ENCODE results near the gene ETF1.

ETF1 gene

DNA sequence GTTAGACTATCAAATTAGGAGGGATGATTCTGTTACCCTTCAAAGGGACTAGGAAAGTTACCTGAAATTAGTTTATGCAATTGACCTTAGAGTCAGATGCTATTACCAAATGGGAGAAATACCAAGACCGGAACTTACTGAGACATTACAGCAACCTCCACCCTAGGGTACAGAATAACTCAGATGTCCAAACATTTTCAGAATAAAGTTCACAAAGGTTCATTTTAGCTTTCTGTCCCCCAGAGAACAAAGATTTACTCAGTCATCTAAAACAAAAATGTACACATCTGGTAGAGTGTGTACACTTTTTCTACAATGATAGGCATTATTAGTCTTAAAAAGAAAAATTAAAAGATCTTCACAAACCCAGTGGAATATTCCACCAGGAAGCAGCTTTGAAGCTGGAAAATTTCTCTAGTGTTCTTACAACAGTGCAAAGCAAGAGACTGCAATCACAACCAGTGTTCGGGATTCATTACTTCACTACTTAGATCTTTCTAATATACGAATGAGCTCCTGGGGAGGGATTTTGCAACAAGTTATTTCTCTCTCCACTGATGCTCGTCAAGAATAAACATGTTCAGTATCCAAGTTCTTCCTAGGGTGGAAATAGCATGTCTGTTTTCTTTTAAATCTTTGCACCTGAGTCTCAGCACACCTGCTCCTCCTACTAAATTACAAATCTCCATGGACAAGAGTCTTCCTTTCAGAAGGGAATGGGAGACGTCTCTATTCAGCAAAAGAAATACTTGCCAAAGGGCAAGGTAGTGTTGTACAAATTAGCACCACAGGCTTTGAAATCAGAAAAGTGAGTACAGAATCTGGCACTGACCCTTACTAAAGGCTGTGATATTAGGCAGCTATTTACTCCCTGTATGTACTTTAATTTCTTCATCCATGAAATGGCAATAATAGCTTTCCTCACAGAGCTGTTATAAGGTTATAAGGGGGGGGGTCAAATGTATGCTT lies 8.8 kb downstream of the ETF1 start:
- Histone ChIP-seq H3K4me1 (ENCODE audit: control extremely low read depth in 1 of 4, control insufficient read depth in 4 of 4, insufficient read depth in 4 of 4, low read length in 3 of 4) (peaks cover 1 to 9% (median 5%) of the 10 kb centered on the region in 4 experiments), H3K27ac (ENCODE audit: insufficient read depth in 1 of 2, low read depth in 1 of 2, low read length in 2 of 2, poor library complexity in 1 of 2, severe bottlenecking in 2 of 2) (no peak overlapping the region), H3K27me3 (replicated peaks in 2 of 5; ENCODE audit: control insufficient read depth in 4 of 5, insufficient read depth in 5 of 5, low read length in 4 of 5) (no peaks in the 10 kb centered on the region), H3K4me3 (ENCODE audit: control insufficient read depth in 1 of 7, extremely low read depth in 1 of 7, insufficient read depth in 4 of 7, low read depth in 2 of 7, low read length in 6 of 7) (no peak overlapping the region), H3K9me3 (ENCODE audit: control extremely low read depth in 1 of 5, control insufficient read depth in 4 of 5, insufficient read depth in 2 of 5, low read depth in 1 of 5, low read length in 4 of 5) (no peaks in the 10 kb centered on the region), H3K36me3 (ENCODE audit: control insufficient read depth in 4 of 4, insufficient read depth in 4 of 4, low read length in 3 of 4) (peaks cover 4 to 53% (median 8%) of the 10 kb centered on the region in 4 experiments)
- DNase-seq, result no peak
- CTCF ChIA-PET, result interaction anchor here (0.6 to 3.6 kb wide), 4 partner anchors 13 to 181 kb away, joined by 3 to 24 read pairs (median 4); no protein-coding TSS in a partner anchor
- WGBS (ENCODE audit: insufficient coverage), result 100% methylated on average over 3 of the region's 5 CpGs
- POLR2A ChIA-PET, result no interaction called here

DNA sequence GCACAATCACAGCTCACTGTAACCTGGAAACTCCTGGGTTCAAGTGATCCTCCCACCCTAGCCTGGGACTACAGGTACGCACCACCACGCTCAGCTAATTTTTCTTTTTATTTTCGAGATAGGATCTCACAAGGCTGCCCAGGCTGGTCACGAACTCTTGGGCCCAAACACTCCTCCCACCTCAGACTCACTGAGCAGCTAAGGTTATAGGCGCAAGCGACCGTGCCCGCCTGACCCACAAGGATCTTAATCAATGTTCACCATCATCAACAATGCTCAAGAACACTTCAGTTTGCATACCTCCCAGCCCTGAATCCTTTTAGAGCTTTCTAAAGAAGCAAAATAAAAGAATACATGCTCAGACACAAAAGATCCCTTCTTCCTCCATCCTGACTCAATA lies 13.2 kb downstream of the ETF1 start:
- Histone ChIP-seq H3K4me3 (ENCODE audit: control insufficient read depth in 1 of 7, extremely low read depth in 1 of 7, insufficient read depth in 4 of 7, low read depth in 2 of 7, low read length in 6 of 7) (no peak overlapping the region), H3K27me3 (replicated peaks in 2 of 5; ENCODE audit: control insufficient read depth in 4 of 5, insufficient read depth in 5 of 5, low read length in 4 of 5) (no peaks in the 10 kb centered on the region), H3K4me1 (ENCODE audit: control extremely low read depth in 1 of 4, control insufficient read depth in 4 of 4, insufficient read depth in 4 of 4, low read length in 3 of 4) (peaks cover 0 to 2% (median 0%) of the 10 kb centered on the region in 4 experiments), H3K9me3 (ENCODE audit: control extremely low read depth in 1 of 5, control insufficient read depth in 4 of 5, insufficient read depth in 2 of 5, low read depth in 1 of 5, low read length in 4 of 5) (no peaks in the 10 kb centered on the region), H3K27ac (ENCODE audit: insufficient read depth in 1 of 2, low read depth in 1 of 2, low read length in 2 of 2, poor library complexity in 1 of 2, severe bottlenecking in 2 of 2) (no peak overlapping the region), H3K36me3 (ENCODE audit: control insufficient read depth in 4 of 4, insufficient read depth in 4 of 4, low read length in 3 of 4) (peaks cover 6 to 58% (median 9%) of the 10 kb centered on the region in 4 experiments)
- ChIA-PET CTCF (interaction anchor here (1.0 to 2.3 kb wide), 3 partner anchors 11 to 25 kb away, joined by 3 to 9 read pairs (median 7); partner anchors contain the start of gene ETF1), POLR2A (interaction anchor here (0.6 to 1.4 kb wide), 2 partner anchors 14 to 85 kb away, joined by 3 to 4 read pairs; partner anchors contain the start of gene ETF1)
- 92% methylated on average over 8 of the region's 8 CpGs for whole genome bisulfite sequencing (ENCODE audit: insufficient coverage)
- no peak for DNase-seq

DNA sequence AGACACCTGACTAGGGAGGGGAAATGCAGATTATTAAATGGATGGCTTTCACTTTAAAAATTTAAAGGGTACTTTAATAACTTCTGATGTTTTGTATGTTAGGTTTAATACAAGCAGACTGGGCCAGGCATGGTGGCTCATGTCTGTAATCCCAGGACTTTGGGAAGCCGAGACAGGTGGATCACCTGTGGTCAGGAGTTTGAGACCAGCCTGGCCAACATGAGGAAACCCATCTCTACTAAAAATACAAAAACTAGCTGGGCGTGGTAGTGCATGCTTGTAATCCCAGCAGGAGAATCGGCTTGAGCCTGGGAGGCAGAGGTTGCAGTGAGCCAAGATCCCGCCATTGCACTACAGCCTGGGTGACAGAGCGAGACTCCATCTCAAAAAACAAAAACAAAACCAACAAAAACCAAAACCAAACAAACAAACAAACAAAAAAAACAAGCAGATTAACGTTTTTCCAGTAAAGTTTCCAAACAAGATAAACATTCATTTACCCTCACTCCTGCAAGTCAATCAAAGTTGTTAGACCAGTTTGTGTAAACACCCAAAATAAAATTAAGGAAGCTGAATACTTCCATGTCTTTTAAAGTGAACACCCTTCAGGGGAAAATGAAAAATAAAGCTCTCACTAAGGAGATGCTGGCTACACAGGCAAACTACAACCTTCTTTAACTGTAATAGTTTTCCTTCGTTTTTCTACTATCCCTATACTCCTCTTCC lies 14.1 kb downstream of the ETF1 start:
- Histone ChIP-seq H3K27me3 (replicated peaks in 2 of 5; ENCODE audit: control insufficient read depth in 4 of 5, insufficient read depth in 5 of 5, low read length in 4 of 5) (no peaks in the 10 kb centered on the region), H3K9me3 (ENCODE audit: control extremely low read depth in 1 of 5, control insufficient read depth in 4 of 5, insufficient read depth in 2 of 5, low read depth in 1 of 5, low read length in 4 of 5) (no peaks in the 10 kb centered on the region), H3K27ac (ENCODE audit: insufficient read depth in 1 of 2, low read depth in 1 of 2, low read length in 2 of 2, poor library complexity in 1 of 2, severe bottlenecking in 2 of 2) (no peak overlapping the region), H3K36me3 (ENCODE audit: control insufficient read depth in 4 of 4, insufficient read depth in 4 of 4, low read length in 3 of 4) (peaks cover 6 to 51% (median 8%) of the 10 kb centered on the region in 4 experiments), H3K4me3 (ENCODE audit: control insufficient read depth in 1 of 7, extremely low read depth in 1 of 7, insufficient read depth in 4 of 7, low read depth in 2 of 7, low read length in 6 of 7) (no peak overlapping the region), H3K4me1 (ENCODE audit: control extremely low read depth in 1 of 4, control insufficient read depth in 4 of 4, insufficient read depth in 4 of 4, low read length in 3 of 4) (peaks cover 0 to 2% (median 0%) of the 10 kb centered on the region in 4 experiments)
- CTCF ChIA-PET, result interaction anchor here (2.1 to 3.4 kb wide), 3 partner anchors 14 to 24 kb away, joined by 7 to 14 read pairs (median 9); partner anchors contain the start of gene ETF1
- no peak for DNase-seq
- whole genome bisulfite sequencing (ENCODE audit: insufficient coverage), result 94% methylated on average over 5 of the region's 7 CpGs
- POLR2A ChIA-PET, result interaction anchor here (0.6 to 1.4 kb wide), 3 partner anchors 15 to 788 kb away, joined by 3 to 8 read pairs (median 4); partner anchors contain the start of gene ETF1

DNA sequence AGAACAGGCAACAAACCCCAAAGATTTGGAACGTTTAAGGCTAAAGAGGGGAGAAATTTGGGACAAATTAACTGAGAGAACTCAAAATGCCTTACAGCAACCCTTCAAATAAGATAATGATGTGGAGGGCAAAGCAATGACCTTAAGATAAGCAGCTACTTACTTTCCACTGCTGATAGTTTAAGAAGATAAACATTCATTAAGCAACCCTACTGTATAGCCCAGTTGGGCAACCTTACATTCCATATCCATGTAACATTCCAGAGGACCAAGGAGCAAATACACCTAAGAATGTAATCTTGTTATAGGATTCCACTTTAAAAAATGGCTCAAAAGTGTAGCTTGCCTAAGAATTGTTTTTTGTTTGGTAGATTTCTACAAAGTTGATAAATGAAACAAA lies 14.8 kb downstream of the ETF1 start:
- ChIA-PET CTCF (interaction anchor here (2.3 to 3.4 kb wide), 2 partner anchors 15 to 24 kb away, joined by 7 to 14 read pairs; partner anchors contain the start of gene ETF1), POLR2A (interaction anchor here (0.6 kb wide), 1 partner anchor 18 kb away, joined by 8 read pairs; no protein-coding TSS in a partner anchor)
- Histone ChIP-seq H3K4me1 (ENCODE audit: control extremely low read depth in 1 of 4, control insufficient read depth in 4 of 4, insufficient read depth in 4 of 4, low read length in 3 of 4) (peaks cover 0 to 2% (median 0%) of the 10 kb centered on the region in 4 experiments), H3K27ac (ENCODE audit: insufficient read depth in 1 of 2, low read depth in 1 of 2, low read length in 2 of 2, poor library complexity in 1 of 2, severe bottlenecking in 2 of 2) (no peak overlapping the region), H3K4me3 (ENCODE audit: control insufficient read depth in 1 of 7, extremely low read depth in 1 of 7, insufficient read depth in 4 of 7, low read depth in 2 of 7, low read length in 6 of 7) (no peak overlapping the region), H3K36me3 (ENCODE audit: control insufficient read depth in 4 of 4, insufficient read depth in 4 of 4, low read length in 3 of 4) (peaks cover 4 to 53% (median 7%) of the 10 kb centered on the region in 4 experiments), H3K9me3 (ENCODE audit: control extremely low read depth in 1 of 5, control insufficient read depth in 4 of 5, insufficient read depth in 2 of 5, low read depth in 1 of 5, low read length in 4 of 5) (no peaks in the 10 kb centered on the region), H3K27me3 (replicated peaks in 2 of 5; ENCODE audit: control insufficient read depth in 4 of 5, insufficient read depth in 5 of 5, low read length in 4 of 5) (no peaks in the 10 kb centered on the region)
- DNase-seq, result no peak
- 100% methylated on average over 1 of the region's 1 CpG for WGBS (ENCODE audit: insufficient coverage)

DNA sequence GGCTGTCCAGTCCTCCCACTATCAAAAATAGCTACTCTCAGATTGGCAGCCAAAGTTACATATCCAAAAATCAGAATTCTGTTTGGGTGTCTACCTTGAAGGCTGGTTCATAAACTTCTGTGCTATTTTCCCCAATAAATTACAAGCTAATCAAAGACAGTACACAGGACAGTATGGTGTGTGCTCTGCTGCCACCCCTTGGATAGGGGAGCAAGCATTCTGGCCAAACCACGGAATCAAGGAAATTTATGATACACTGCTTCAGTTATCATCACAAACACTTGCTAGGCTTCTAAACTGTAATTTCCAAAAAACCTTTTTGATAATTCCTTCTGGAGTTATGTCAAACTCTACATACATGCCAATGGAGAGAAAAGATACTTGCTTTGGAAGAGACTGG lies 15.9 kb downstream of the ETF1 start:
- H3K4me1 ChIP-seq (ENCODE audit: control extremely low read depth in 1 of 4, control insufficient read depth in 4 of 4, insufficient read depth in 4 of 4, low read length in 3 of 4), result peaks cover 0 to 2% (median 0%) of the 10 kb centered on the region in 4 experiments
- H3K27ac ChIP-seq (ENCODE audit: insufficient read depth in 1 of 2, low read depth in 1 of 2, low read length in 2 of 2, poor library complexity in 1 of 2, severe bottlenecking in 2 of 2), result no peak overlapping the region
- DNase-seq, result no peak
- ChIA-PET POLR2A (interaction anchor here (0.5 to 1.5 kb wide), 2 partner anchors 9 to 24 kb away, joined by 3 to 4 read pairs; no protein-coding TSS in a partner anchor), CTCF (interaction anchor here (0.9 to 3.4 kb wide), 4 partner anchors 10 to 77 kb away, joined by 3 to 14 read pairs (median 5); partner anchors contain the start of gene ETF1)
- no peak overlapping the region for H3K4me3 ChIP-seq (ENCODE audit: control insufficient read depth in 1 of 7, extremely low read depth in 1 of 7, insufficient read depth in 4 of 7, low read depth in 2 of 7, low read length in 6 of 7)
- peaks cover 1 to 48% (median 7%) of the 10 kb centered on the region in 4 experiments for H3K36me3 ChIP-seq (ENCODE audit: control insufficient read depth in 4 of 4, insufficient read depth in 4 of 4, low read length in 3 of 4)
- no peaks in the 10 kb centered on the region for H3K27me3 ChIP-seq (replicated peaks in 2 of 5; ENCODE audit: control insufficient read depth in 4 of 5, insufficient read depth in 5 of 5, low read length in 4 of 5)
- H3K9me3 ChIP-seq (ENCODE audit: control extremely low read depth in 1 of 5, control insufficient read depth in 4 of 5, insufficient read depth in 2 of 5, low read depth in 1 of 5, low read length in 4 of 5), result no peaks in the 10 kb centered on the region
- WGBS (ENCODE audit: insufficient coverage), result 67% methylated on average over 1 of the region's 1 CpG

DNA sequence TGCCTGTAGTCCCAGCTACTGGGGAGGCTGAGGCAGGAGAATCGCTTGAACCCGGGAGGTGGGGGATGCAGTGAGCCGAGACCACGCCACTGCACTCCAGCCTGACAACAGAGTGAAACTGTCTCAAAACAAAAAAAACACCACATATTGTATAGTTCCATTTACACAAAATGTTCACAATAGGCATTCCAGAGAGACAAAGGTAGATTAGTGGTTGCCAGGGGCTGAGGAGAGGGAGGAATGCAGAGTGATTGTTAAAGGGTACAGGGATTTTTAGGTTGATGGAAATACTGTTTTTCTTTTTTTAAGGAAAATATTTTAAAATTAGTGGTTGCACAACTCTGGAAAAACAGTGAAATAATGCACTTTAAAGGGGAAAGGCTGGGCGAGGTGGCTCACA lies 19.6 kb downstream of the ETF1 start:
- Histone ChIP-seq H3K36me3 (ENCODE audit: control insufficient read depth in 4 of 4, insufficient read depth in 4 of 4, low read length in 3 of 4) (peaks cover 2 to 33% (median 8%) of the 10 kb centered on the region in 4 experiments), H3K9me3 (ENCODE audit: control extremely low read depth in 1 of 5, control insufficient read depth in 4 of 5, insufficient read depth in 2 of 5, low read depth in 1 of 5, low read length in 4 of 5) (no peaks in the 10 kb centered on the region), H3K4me3 (ENCODE audit: control insufficient read depth in 1 of 7, extremely low read depth in 1 of 7, insufficient read depth in 4 of 7, low read depth in 2 of 7, low read length in 6 of 7) (no peak overlapping the region), H3K27me3 (replicated peaks in 2 of 5; ENCODE audit: control insufficient read depth in 4 of 5, insufficient read depth in 5 of 5, low read length in 4 of 5) (no peaks in the 10 kb centered on the region), H3K27ac (ENCODE audit: insufficient read depth in 1 of 2, low read depth in 1 of 2, low read length in 2 of 2, poor library complexity in 1 of 2, severe bottlenecking in 2 of 2) (no peak overlapping the region), H3K4me1 (ENCODE audit: control extremely low read depth in 1 of 4, control insufficient read depth in 4 of 4, insufficient read depth in 4 of 4, low read length in 3 of 4) (peaks cover 0 to 2% (median 0%) of the 10 kb centered on the region in 4 experiments)
- DNase-seq, result no peak
- CTCF ChIA-PET, result no interaction called here
- POLR2A ChIA-PET, result no interaction called here
- 100% methylated on average over 5 of the region's 5 CpGs for WGBS (ENCODE audit: insufficient coverage)

Measured in common myeloid progenitor, CD34-positive (primary cell).